AG10803 (cell line): ENCODE results near the gene RPUSD4.

Experiments
- DNase-seq: peaks from one replicate; pipeline ENCODE4 v3.0.0; 2010; ENCODE audit warnings: low read depth
- H3K4me3 ChIP-seq: 2 replicates; pipeline ENCODE4 v1.5.1; 2011; ENCODE audit warnings: mild to moderate bottlenecking, low read length, control low read depth
- CTCF ChIP-seq: conservative IDR thresholded peaks from 2 replicates; pipeline ENCODE4 v1.5.1; 2011; ENCODE audit warnings: mild to moderate bottlenecking, low read length, control low read depth, inconsistent platforms

The RPUSD4 gene

DNA sequence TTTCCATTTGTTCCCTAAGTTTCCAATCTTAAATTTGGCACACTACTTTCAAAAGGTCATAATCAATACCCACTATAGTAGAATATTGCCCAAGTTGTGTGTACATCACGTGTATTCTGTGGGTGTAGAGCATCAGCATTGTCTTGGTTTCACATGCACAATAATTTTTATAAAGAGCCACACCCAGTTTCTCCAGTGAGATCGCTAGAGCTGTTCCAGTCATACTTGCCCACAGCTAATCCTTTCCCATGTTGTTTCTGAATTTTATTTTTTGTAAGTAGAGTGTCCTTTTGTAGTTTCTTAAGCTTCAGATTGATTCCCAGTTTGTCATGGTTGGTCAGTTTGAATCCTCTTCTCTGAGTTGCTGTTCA lies 13.8 kb upstream of the RPUSD4 start:
- TF ChIP-seq CTCF = no peak
- H3K4me3 ChIP-seq = no peak overlapping the region
- no peak for DNase-seq

DNA sequence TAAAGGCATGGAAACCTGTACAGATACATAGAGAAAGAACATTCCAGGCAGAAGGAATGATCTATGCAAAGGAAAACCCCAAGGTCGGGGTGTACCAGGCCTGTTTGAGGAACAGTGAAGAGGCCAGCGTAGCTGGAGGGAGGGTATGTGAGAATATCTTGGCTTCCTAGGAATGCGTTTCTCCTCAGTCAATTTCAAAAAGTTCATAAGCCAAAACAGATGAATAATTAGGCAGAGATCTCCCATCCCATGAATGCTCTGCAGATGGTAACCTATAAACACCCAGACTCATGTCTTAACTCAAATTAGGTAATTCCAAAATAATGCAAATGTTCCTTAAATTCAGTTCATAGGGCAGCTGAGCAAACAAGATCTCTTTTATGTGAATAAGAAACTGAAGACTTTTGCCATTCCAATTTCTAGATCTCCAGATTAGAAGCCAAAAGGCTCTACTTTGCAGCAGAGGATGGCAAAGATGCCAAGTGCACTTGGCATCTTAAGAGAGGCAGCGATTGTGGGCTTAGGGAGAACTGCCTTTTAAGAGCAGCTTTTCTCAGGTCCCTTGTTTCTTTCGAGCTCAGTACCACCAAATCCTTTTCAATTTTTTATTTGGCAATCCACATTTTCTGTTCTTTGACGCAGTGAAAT lies 13.3 kb upstream of the RPUSD4 start:
- no peak for TF ChIP-seq CTCF

DNA sequence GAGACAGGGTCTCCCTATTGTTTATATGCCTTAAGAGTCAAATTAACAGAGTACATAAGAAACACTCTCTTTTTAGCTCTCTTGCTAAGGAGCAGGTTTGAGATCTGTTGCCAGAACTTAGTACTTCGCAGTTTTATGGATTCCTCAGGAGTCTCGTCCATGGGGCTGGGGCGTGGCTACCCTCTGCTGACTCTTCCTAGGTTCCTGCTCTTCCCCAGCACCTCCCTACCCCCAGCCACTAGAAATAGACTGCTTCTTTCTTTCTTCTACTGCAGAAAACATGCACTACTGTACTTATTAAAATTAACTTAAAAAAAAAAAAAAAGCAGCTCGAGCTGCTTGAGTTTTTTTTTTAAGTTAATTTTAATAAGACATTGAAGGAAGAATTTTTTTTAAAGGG lies 8.1 kb upstream of the RPUSD4 start:
- no peak for TF ChIP-seq CTCF
- no peak for DNase-seq

More for the DNA sequence above, 13.3 kb upstream of the RPUSD4 start:
- no peak overlapping the region for H3K4me3 ChIP-seq
- no peak for DNase-seq

DNA sequence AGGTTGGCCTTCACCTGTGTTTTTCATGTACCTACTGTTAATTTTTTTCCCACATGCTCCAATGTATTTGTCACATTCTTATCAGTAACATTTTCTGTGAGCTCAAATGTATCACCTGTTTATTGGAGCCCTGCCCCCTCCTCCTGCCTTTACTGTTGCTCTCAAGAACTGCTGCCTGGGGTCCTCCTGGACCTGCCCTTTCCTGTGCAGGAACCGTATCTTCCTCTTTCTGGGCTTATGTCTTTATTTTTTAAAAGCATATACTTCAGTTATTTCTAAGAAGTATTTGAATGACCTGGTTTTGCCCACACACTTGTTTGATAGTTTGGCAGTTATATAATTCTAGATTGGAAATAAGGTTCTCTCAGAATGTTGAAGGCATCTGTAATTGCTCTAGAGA lies 6.0 kb upstream of the RPUSD4 start:
- no peak for DNase-seq
- TF ChIP-seq CTCF = no peak
- no peak overlapping the region for H3K4me3 ChIP-seq

More for the DNA sequence above, 8.1 kb upstream of the RPUSD4 start:
- no peak overlapping the region for H3K4me3 ChIP-seq

- H3K4me3 ChIP-seq = no peak overlapping the region
- no peak for DNase-seq
- no peak for TF ChIP-seq CTCF
These were observed 5.3 kb upstream of the RPUSD4 start for GRCh38 chr11:126216526-126217305.

DNA sequence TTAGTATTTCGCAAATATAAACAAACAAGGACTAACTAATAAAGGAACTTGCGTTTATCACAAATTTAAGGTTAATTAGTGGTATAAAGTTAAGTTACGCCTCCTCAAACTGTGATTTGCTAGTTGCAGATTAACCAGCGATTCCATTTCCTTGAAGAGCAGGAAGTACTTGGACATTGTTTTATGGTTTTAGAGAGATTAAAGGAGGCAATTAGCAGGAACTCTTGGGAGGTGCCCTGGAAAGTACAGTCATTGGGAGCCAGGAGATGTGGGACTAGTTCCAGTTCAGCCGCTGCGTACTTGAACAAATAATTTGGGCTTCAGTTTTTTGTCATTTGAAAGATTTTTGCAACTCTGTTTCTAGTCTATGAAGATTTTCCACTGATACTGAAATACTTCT lies 3.4 kb upstream of the RPUSD4 start:
- DNase-seq = no peak
- TF ChIP-seq CTCF = no peak
- no peak overlapping the region for H3K4me3 ChIP-seq

- H3K4me3 ChIP-seq = no peak overlapping the region
- no peak for TF ChIP-seq CTCF
- no peak for DNase-seq
These were observed 3.0 kb upstream of the RPUSD4 start for GRCh38 chr11:126214441-126214840.
